Measurements from ENCODE around the gene MTMR11.

The MTMR11 gene, protein sequence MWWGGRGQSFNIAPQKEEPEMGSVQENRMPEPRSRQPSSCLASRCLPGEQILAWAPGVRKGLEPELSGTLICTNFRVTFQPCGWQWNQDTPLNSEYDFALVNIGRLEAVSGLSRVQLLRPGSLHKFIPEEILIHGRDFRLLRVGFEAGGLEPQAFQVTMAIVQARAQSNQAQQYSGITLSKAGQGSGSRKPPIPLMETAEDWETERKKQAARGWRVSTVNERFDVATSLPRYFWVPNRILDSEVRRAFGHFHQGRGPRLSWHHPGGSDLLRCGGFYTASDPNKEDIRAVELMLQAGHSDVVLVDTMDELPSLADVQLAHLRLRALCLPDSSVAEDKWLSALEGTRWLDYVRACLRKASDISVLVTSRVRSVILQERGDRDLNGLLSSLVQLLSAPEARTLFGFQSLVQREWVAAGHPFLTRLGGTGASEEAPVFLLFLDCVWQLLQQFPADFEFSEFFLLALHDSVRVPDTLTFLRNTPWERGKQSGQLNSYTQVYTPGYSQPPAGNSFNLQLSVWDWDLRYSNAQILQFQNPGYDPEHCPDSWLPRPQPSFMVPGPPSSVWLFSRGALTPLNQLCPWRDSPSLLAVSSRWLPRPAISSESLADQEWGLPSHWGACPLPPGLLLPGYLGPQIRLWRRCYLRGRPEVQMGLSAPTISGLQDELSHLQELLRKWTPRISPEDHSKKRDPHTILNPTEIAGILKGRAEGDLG

DNA sequence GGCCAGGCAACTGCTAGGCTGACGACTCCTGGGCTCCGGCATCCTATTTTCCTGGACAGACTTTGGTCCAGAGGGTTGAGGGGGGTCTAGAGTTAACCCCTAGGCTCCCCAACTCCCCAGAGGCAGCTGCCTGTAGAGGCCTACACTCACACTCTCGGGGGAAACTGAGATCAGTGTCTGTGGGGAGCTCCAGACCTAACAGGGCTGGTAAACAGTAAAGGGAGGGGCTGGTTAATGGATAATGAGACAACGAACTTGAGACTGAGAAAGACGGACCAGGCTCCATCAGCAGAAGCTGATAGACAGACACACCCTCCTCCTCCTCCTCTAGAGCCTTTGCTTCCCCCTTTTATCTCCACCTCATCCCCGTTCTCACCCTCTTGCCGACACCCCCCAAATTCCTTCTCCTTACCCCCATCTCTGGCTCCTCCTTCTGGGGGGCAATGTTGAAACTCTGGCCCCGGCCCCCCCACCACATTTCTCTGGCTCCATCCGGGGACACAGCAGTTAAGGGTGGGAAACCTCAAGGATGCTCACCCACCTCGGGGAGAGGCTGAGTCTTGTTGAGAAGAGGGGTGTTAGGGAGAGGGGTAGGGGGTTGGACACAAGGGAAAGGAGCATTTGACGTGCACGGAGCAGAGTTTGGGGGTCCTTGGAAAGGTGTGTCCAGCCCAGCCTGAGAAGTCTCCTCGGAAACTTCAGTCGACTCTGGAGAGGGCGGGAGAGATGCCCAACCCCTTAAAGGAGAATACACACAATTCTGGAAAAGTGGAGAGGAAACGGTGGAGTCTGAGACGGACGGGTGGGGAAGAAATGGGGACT is at the start of gene MTMR11:
Gene MTMR11, minus strand, starts transcription at position 710 of the 822 bp plus-strand sequence. Its CDS starts 232 bp downstream, at position 478.
- Histone ChIP-seq H3K9me3 (ENCODE audit: low read length) (no peaks in the 10 kb centered on the region), H3K79me2 (ENCODE audit: insufficient read depth, low read length) (no peaks in the 10 kb centered on the region), H3K9ac (ENCODE audit: low read length) (no peak within 1 kb of the TSS), H4K20me1 (ENCODE audit: insufficient read depth, low read length) (no peaks in the 10 kb centered on the region), H2AFZ (ENCODE audit: low read length) (no peak within 1 kb of the TSS), H3K4me3 (ENCODE audit: low read depth, low read length, poor library complexity, severe bottlenecking) (no peak within 1 kb of the TSS), H3K27ac (ENCODE audit: low read depth, low read length, poor library complexity, severe bottlenecking) (no peak within 1 kb of the TSS), H3K36me3 (ENCODE audit: insufficient read depth, low read length) (no peaks in the 10 kb centered on the region), H3K9me2 (ENCODE audit: low read depth, low read length) (no peaks in the 10 kb centered on the region), H3K4me1 (ENCODE audit: insufficient read depth, low read length, severe bottlenecking) (no peaks in the 10 kb centered on the region), H3K4me2 (ENCODE audit: low read length) (no peak within 1 kb of the TSS), H3F3A (ENCODE audit: insufficient read depth, low read length) (no peaks in the 10 kb centered on the region), H3K27me3 (ENCODE audit: insufficient read depth, low read length) (no peaks in the 10 kb centered on the region; the same call in 1 of the 2 replicates)
- TF ChIP-seq, protein P1, sequence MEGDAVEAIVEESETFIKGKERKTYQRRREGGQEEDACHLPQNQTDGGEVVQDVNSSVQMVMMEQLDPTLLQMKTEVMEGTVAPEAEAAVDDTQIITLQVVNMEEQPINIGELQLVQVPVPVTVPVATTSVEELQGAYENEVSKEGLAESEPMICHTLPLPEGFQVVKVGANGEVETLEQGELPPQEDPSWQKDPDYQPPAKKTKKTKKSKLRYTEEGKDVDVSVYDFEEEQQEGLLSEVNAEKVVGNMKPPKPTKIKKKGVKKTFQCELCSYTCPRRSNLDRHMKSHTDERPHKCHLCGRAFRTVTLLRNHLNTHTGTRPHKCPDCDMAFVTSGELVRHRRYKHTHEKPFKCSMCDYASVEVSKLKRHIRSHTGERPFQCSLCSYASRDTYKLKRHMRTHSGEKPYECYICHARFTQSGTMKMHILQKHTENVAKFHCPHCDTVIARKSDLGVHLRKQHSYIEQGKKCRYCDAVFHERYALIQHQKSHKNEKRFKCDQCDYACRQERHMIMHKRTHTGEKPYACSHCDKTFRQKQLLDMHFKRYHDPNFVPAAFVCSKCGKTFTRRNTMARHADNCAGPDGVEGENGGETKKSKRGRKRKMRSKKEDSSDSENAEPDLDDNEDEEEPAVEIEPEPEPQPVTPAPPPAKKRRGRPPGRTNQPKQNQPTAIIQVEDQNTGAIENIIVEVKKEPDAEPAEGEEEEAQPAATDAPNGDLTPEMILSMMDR (IDR thresholded peaks at IDR 0.05; ENCODE audit: low read length) = no peak
- no peak for TF ChIP-seq EZH2 (IDR thresholded peaks at IDR 0.05; ENCODE audit: borderline replicate concordance, low read length)

DNA sequence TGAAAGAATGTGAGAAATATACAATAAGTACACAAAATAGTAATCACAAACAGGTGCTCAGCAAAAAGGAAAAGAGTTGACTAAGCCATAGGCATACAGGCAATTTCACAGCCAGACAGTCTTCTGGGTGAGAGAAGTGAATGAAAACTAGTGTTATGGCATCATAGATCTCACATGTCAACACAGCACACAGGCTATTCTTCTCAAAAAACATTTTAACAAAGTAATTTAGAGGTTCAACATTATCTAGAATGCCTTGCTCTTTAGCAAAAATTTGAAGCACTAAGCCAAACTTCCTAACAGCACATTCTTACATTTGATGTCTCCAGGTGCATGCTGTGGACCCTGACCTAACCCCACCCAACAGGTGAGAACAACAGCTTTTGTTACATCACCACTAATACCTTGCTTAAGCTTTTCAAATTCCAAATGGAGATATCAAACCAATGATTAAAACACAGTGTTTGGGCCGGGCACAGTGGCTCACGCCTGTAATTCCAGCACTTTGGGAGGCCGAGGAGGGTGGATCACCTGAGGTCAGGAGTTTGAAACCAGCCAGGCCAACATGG is 43.4 kb upstream of the MTMR11 start:
- Histone ChIP-seq H3K9ac (ENCODE audit: low read length) (no peak overlapping the region), H4K20me1 (ENCODE audit: insufficient read depth, low read length) (no peaks in the 10 kb centered on the region), H3K36me3 (ENCODE audit: insufficient read depth, low read length) (no peaks in the 10 kb centered on the region), H3K4me3 (ENCODE audit: low read depth, low read length, poor library complexity, severe bottlenecking) (no peak overlapping the region), H3K9me3 (ENCODE audit: low read length) (no peaks in the 10 kb centered on the region), H3K27me3 (ENCODE audit: insufficient read depth, low read length) (no peaks in the 10 kb centered on the region), H3K79me2 (ENCODE audit: insufficient read depth, low read length) (no peaks in the 10 kb centered on the region), H3K4me2 (ENCODE audit: low read length) (no peak overlapping the region), H3F3A (ENCODE audit: insufficient read depth, low read length) (no peaks in the 10 kb centered on the region), H2AFZ (ENCODE audit: low read length) (no peak overlapping the region), H3K4me1 (ENCODE audit: insufficient read depth, low read length, severe bottlenecking) (no peaks in the 10 kb centered on the region), H3K27ac (ENCODE audit: low read depth, low read length, poor library complexity, severe bottlenecking) (no peak overlapping the region), H3K9me2 (ENCODE audit: low read depth, low read length) (no peaks in the 10 kb centered on the region)
- TF ChIP-seq EZH2 (IDR thresholded peaks at IDR 0.05; ENCODE audit: borderline replicate concordance, low read length) = no peak
- TF ChIP-seq, protein P1 (IDR thresholded peaks at IDR 0.05; ENCODE audit: low read length) = no peak

DNA sequence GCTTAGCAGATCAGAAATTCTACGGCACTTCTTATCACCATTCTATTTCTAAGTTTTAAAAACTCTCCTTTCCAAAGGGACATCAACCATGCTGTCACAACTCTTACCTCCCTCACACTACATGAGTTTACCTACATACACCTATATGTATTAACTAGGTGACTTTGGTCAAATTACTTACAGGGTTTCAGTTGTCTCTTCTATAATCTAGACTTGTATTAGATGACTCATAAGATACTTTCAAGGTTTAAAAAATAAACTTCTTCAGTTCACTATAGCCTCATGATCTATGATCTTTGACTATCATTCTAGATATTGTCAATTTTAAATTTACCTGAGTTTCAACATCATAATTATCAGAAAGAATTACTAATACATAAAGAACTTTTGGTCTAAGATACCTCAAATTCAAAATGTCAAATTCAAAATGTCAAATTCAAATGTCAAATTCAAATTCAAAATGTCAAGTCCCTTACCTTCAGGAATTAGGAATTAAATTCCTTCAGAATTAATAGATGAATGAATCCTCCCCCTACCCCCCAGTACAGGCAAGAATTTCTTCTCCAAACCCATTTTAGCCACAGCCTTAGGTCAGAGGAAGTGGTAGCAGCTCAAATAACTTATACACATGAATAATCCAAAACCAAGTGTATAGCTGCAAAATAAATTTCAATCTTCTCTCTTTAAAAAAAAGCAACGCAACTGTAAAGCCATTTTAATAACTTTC is 42.7 kb upstream of the MTMR11 start:
- Histone ChIP-seq H3K4me2 (ENCODE audit: low read length) (no peak overlapping the region), H3K9ac (ENCODE audit: low read length) (no peak overlapping the region), H3F3A (ENCODE audit: insufficient read depth, low read length) (no peaks in the 10 kb centered on the region), H3K4me3 (ENCODE audit: low read depth, low read length, poor library complexity, severe bottlenecking) (no peak overlapping the region), H2AFZ (ENCODE audit: low read length) (no peak overlapping the region), H3K27ac (ENCODE audit: low read depth, low read length, poor library complexity, severe bottlenecking) (no peak overlapping the region), H3K27me3 (ENCODE audit: insufficient read depth, low read length) (no peaks in the 10 kb centered on the region), H3K9me2 (ENCODE audit: low read depth, low read length) (no peaks in the 10 kb centered on the region), H3K36me3 (ENCODE audit: insufficient read depth, low read length) (no peaks in the 10 kb centered on the region), H3K4me1 (ENCODE audit: insufficient read depth, low read length, severe bottlenecking) (no peaks in the 10 kb centered on the region), H3K79me2 (ENCODE audit: insufficient read depth, low read length) (no peaks in the 10 kb centered on the region), H3K9me3 (ENCODE audit: low read length) (no peaks in the 10 kb centered on the region), H4K20me1 (ENCODE audit: insufficient read depth, low read length) (no peaks in the 10 kb centered on the region)
- no peak for TF ChIP-seq EZH2 (IDR thresholded peaks at IDR 0.05; ENCODE audit: borderline replicate concordance, low read length)
- TF ChIP-seq, protein P1 (IDR thresholded peaks at IDR 0.05; ENCODE audit: low read length) = no peak
